GM11168 (cell line): ENCODE measurements around the gene ADAMTS12.

Source experiments
- in situ Hi-C: fragments of 300-500 bp; cut with MboI; formaldehyde crosslinking; loops from one replicate; pipeline ENCODE4 v1.12.0; 2022; ENCODE audit warnings: low sequenced_read_pairs; ENCODE audit not compliant: unreplicated experiment

ADAMTS12 gene

GRCh38 chr5:33629999-33630398 lies 261.8 kb downstream of the ADAMTS12 start:
- in situ Hi-C loops = no loop called here

GRCh38 chr5:33628796-33629195 lies 263.0 kb downstream of the ADAMTS12 start:
- in situ Hi-C loops = no loop called here

GRCh38 chr5:33621514-33621913 lies 270.3 kb downstream of the ADAMTS12 start:
- in situ Hi-C loops = no loop called here

GRCh38 chr5:33614039-33614438 lies 277.8 kb downstream of the ADAMTS12 start:
- in situ Hi-C loops = no loop called here

- in situ Hi-C loops = no loop called here
Observed at GRCh38 chr5:33612386-33612785, 279.4 kb downstream of the ADAMTS12 start.

GRCh38 chr5:33611877-33612276 lies 279.9 kb downstream of the ADAMTS12 start:
- in situ Hi-C loops = no loop called here

GRCh38 chr5:33608344-33609041 lies 283.3 kb downstream of the ADAMTS12 start:
- in situ Hi-C loops = no loop called here

GRCh38 chr5:33604503-33604902 lies 287.3 kb downstream of the ADAMTS12 start:
- in situ Hi-C loops = no loop called here

GRCh38 chr5:33601881-33602280 lies 289.9 kb downstream of the ADAMTS12 start:
- in situ Hi-C loops = no loop called here

- in situ Hi-C loops = no loop called here
Observed at GRCh38 chr5:33595303-33595702, 296.5 kb downstream of the ADAMTS12 start.

GRCh38 chr5:33594006-33594405 lies 297.8 kb downstream of the ADAMTS12 start:
- in situ Hi-C loops = no loop called here

GRCh38 chr5:33592245-33592644 lies 299.5 kb downstream of the ADAMTS12 start:
- in situ Hi-C loops = no loop called here

- in situ Hi-C loops = loop anchor here (10.0 kb wide), 1 partner anchor 346 kb away; the partner anchor contains the start of gene RXFP3
Observed at GRCh38 chr5:33588654-33589372, 303.0 kb downstream of the ADAMTS12 start.

GRCh38 chr5:33583332-33583731 lies 308.5 kb downstream of the ADAMTS12 start:
- in situ Hi-C loops = loop anchor here (10.0 kb wide), 1 partner anchor 351 kb away; the partner anchor contains the start of gene RXFP3

- in situ Hi-C loops = loop anchor here (10.0 kb wide), 1 partner anchor 352 kb away; the partner anchor contains the start of gene RXFP3
Observed at GRCh38 chr5:33582417-33582816, 309.4 kb downstream of the ADAMTS12 start.

- in situ Hi-C loops = loop anchor here (10.0 kb wide), 1 partner anchor 355 kb away; the partner anchor contains the start of gene RXFP3
Observed at GRCh38 chr5:33579789-33580188, 312.0 kb downstream of the ADAMTS12 start.

GRCh38 chr5:33579152-33579551 lies 312.6 kb downstream of the ADAMTS12 start:
- in situ Hi-C loops = no loop called here

GRCh38 chr5:33576726-33577590 lies 314.8 kb downstream of the ADAMTS12 start:
- in situ Hi-C loops = no loop called here

- in situ Hi-C loops = no loop called here
Observed at GRCh38 chr5:33565324-33565723, 326.5 kb downstream of the ADAMTS12 start.
